Measurements from ENCODE around the gene GALNT18.
"Not testable (repeated sequence)": the region's sequence is repeated elsewhere in the genome, so short reads cannot be mapped to it uniquely, and the experiment has no call there.

Gene GALNT18

GRCh38 chr11:11458485-11458884 lies 163.3 kb downstream of the GALNT18 start:
- DNase-seq (ENCODE audit: low spot score), result no peak

- no peak for DNase-seq (ENCODE audit: low spot score)
Observed at GRCh38 chr11:11458001-11458400, 163.8 kb downstream of the GALNT18 start.

DNA sequence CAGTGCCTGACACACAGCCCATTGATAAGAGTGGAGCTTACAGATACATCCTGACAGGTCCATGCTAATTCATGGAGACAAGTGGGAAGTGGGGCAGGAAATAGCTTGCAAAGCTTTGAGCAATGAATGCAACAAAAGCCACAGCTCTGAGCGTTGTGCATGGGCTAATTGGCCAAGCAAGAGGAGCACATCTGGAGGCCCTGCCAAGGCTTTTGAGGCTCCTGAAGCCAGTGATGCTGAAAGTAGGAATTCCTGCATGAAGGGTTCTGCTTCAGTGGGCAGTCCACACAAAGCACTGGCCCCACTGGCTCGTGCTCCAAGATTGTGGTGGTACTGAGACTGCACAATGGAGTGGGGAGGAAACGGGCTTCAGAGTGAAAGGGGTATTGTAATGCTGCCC lies 164.9 kb downstream of the GALNT18 start:
- DNase-seq (ENCODE audit: low spot score), result no peak

- no peak for DNase-seq (ENCODE audit: low spot score)
Observed at GRCh38 chr11:11454671-11455223, 167.1 kb downstream of the GALNT18 start.

DNA sequence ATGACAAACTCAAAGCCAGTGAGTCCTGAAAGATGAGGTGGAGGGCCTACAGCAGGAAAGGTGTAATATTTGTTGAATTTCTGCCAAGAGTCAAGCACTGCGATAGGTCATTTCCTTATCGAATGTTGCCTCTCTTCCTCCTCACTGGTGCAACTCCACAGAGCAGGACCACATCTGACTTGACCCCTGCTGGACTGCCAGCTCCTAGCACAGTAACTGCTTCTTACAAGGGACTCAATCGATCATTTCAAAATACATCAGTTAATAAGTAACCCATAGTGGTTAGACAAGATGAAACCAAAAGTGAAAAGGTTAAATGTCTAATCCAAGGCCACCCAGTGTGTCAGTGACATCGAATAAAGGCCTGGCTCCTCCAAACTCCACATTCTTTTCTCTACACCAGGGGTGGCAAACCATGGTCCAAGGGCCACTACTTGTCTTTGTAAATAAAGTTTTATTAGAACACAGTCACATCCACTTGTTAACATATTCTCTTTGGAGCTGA lies 170.3 kb downstream of the GALNT18 start:
- DNase-seq (ENCODE audit: low spot score), result no peak

DNA sequence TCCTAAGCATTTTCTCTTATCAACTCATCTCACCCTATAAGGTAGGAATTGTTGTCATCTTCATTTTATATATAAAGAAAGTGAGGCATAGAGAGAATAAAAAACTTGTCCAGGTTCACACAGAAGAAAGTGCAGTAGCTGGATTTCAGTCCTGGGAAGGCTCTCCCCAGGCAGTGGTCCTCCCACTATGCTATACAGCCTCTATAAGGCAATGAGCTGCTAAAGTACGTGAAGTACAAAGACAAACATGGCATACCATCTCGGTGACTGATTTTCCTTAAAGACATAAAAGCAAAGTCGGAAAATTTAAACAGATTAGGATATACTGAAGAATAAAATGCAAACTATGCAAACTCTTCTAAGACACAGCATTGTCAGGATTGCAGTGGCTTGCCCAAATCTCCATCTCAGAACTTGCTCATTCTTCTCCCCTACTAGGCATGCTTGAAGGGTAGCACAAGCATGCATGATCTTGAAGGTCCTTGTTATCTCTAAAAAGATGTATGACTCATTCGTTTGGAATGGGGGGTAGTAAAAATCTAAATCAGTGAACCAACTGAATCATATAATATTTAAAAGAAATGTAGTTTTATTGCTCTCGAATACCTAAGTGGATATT lies 171.0 kb downstream of the GALNT18 start:
- DNase-seq (ENCODE audit: low spot score), result no peak

DNA sequence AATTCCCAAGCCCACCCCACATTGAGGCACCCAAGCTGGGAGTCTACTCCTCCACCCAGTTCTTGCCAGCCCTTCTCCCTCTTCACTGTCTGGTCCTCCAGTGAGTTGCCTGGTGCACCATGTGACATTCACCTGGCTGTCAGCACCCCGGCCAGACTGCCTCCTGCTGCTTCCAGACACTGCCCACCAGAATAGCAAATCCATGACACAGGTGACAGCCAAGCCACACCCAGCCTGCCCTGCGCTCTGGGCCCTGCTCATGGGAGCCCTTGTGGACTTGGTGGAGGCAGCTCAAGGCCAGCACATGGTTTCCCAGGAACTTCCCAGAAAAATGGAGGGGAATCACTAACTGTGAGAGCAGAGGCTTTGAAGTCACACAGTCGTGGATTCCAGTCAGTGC lies 172.5 kb downstream of the GALNT18 start:
- no peak for DNase-seq (ENCODE audit: low spot score)

DNA sequence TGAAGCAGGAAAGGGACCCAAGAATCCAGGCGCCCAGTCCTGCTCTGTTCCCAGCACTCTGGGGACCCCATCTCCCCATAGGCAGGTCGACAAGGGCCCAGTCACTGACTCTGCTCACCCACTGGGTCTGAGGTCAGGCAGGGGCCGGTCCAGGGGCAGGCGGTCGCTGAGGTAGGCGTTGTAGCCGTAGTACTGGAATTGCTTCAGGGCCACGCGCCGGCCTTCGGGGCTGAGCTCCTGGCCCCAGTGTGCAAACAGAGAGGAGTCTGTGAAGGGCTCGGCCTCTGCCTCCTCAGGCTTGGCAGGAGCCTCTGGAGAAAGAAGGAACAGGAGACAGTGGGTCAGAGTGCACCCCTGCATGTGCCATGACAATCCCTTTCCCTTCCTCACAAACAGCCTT lies 173.2 kb downstream of the GALNT18 start:
- no peak for DNase-seq (ENCODE audit: low spot score)

DNA sequence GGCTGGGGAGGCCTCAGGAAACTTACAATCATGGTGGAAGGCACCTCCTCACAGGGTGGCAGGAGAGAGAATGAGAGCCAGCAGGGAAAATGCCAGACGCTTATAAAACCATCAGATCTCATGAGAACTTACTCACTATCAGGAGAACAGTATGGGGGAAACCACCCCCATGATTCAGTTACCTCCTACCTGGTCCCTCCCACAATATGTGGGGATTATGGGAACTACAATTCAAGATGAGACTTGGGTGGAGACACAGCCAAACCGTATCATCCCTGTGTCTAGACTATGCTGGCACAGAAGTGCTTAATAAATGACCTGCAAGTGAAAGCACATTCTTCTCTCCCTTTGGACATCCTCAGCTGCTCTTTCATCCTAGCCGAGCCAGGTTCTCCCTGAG lies 174.2 kb downstream of the GALNT18 start:
- DNase-seq (ENCODE audit: low spot score), result not testable (repeated sequence)

GRCh38 chr11:11446967-11447366 lies 174.8 kb downstream of the GALNT18 start:
- no peak for DNase-seq (ENCODE audit: low spot score)

GRCh38 chr11:11446564-11446963 lies 175.2 kb downstream of the GALNT18 start:
- no peak for DNase-seq (ENCODE audit: low spot score)

DNA sequence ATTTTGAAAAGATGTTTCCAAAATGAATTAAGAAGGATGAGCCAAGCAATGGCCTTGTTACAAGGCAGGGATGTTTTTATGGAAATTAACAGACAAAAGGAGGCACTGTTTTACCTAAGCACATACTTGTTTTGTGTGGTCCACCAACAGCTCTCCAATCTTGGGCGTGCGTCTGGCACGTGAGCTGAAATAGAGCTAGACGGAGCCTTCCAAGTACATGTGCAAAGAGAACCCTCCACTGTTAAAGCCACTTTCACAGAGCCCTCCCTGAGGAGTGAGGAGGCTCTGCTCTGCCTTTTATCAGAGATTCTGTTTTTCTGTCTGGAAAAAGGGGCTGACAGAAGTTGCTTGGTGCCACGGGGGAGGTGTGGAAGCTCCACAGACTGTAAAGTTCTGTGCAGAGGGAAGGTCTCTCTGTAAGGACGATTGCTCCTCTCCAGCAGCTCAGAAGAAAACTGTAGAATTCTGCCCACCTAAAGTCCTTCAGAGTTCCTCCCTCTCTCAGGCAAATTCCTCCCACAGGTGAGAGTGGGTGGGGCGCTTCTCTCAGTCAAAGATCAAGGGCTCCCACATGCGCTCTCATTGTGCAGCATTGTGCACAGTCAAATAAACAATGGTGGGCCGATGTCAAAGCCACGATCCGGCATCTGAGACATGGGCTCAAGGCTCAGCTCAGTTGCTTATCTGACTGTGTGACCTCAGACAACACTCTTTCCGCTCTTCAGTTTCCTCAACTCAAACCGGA lies 176.2 kb downstream of the GALNT18 start:
- DNase-seq (ENCODE audit: low spot score), result no peak

DNA sequence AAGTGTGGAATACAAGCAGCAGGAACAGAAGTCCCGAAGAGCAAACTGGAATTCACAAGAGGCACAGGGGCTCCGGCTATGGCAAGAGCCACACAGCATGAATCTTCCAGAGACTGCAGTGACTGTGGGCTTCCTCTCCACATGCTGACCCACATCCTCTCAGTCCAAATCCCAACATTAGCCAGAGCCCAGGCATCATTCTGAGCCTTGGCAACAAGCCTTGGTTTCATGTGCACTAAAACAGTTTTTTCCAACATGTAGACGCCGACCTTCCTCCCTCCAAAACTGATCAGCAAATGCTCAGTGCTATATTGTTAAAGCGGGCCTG lies 177.0 kb downstream of the GALNT18 start:
- DNase-seq (ENCODE audit: low spot score), result no peak

GRCh38 chr11:11444027-11444803 lies 177.6 kb downstream of the GALNT18 start:
- no peak for DNase-seq (ENCODE audit: low spot score)

GRCh38 chr11:11442791-11443190 lies 179.0 kb downstream of the GALNT18 start:
- DNase-seq (ENCODE audit: low spot score), result no peak

DNA sequence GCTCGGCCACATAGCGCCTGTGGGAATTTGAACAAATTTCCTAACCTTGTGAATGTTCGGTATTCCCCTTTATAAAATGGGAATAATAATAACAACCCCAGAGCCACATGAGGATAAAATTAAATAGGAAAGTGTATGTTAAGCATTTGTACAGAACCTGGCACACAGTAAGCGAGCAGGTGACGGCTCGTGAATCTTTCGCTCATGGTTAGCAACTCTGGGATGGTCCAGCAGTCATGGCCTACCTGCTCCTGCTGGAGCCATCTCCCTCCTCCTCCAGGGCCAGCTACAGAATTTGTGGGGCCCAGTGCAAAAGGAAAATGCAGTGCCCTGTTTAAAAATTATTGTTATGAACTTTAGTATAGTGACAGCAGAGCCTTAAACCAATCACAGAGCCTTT lies 180.3 kb downstream of the GALNT18 start:
- DNase-seq (ENCODE audit: low spot score), result no peak

DNA sequence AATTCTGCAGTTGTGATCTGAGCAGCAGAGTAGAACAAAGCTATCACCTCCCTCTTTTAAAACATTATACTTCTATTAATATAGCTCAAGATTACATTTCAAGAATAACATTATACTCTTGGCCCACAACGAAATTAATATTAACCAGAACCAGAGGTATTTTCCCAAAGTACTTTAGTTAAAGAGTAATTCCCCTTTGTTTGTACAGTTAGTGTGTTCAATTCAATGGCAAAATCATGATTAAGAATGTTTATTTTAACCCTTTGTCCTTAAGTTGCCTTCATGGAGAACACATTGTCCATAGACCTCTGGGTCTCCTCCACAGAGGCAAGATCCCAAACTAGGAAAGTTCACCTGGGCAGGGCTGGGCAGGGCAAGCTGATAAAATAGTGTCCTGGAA lies 180.7 kb downstream of the GALNT18 start:
- DNase-seq (ENCODE audit: low spot score), result no peak

DNA sequence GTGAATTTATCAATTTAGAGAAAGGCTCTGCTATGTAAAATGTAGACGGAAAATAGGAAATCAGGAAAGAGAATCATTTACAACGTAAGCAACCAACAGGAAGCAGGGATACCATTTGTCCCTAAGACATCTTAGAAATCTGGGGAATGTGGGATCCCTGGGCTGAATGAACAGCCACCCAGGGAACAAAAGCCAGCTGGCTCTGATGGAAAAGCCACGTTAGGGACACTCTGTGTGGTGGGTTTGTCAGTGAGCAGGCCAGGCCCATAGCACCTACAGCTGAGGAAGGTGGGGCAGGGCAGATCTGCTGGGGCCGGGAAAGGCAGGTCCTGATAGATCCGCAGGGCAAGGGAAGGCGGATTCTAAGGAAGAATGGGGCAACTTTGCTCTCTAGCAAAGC lies 181.7 kb downstream of the GALNT18 start:
- no peak for DNase-seq (ENCODE audit: low spot score)

DNA sequence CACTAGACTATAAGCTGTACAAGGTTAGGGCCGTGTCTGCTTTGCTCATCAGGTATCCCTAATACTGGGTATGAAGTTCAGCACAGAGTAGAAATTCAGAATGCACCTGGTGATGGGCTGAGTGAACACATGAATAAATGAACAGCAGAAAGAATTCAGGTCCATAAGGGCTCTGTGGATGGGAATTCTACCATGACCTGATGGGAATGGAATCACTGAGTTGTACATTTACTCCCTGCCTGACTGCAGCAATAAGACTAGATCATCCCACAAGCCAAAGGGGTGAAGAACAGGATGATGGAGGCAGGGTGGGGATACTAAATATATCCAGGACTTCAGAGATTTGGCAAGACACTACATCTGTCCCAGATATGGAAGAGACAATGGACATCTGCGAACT lies 182.2 kb downstream of the GALNT18 start:
- DNase-seq (ENCODE audit: low spot score), result no peak

DNA sequence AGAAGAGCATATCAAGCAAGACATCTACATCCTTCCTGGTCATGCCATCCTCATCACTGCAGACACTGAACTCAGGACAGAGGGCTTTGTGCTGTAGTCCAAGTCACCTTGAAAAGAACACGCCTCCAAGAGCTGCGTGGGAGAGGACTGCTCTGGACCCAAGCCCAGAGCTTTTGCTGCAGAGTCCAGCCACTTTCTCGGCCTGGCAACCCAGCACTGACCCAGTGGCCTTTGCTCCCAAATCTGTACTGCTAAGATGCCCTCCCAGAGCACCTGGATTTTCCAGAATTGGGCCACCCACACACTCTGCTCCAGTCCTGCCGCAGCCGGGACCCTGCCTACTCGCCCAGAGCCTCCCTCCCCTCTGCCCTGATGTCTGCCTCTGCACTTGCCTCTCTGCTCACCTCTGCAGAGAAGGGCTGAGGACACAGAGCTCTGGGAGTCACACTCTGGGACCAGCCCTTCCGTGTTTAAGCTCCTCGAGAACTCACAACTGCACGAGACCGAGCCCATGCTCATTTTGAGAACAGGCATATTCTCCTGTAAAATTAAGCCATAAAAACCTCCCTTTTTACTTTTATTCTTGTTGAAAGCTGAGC lies 185.0 kb downstream of the GALNT18 start:
- DNase-seq (ENCODE audit: low spot score), result no peak

DNA sequence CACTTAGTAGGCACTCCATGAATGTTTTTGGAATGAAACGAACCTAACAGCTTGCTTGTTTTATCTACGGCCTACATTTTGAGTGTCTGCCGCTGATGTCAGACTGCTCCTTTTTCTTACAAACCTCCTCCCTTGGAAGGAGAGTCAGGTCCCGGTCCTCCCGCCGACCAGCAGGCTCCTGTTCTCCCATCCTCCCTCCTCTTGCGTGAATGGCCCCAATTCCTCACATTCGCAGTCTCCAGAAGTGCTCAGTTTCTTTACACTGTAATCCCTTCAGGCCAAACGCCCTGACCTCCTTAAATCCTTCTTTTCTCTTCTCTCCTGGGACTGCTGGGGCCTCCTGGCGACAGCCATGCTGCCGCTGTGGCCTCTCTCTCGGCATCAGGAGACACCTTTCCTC lies 186.2 kb downstream of the GALNT18 start:
- no peak for DNase-seq (ENCODE audit: low spot score)

GRCh38 chr11:11433960-11434359 lies 187.8 kb downstream of the GALNT18 start:
- DNase-seq (ENCODE audit: low spot score), result no peak

Data from germinal center (tissue), 1 donor.